Activated CD4-positive, CD25-positive, alpha-beta regulatory T cell (primary cell): ENCODE data around the gene TRIP6.

Experiments used
- DNase-seq, 4 experiments: peaks; one replicate each; lab custom pipeline; 2025; lab: John Stamatoyannopoulos, UW

The TRIP6 gene

DNA sequence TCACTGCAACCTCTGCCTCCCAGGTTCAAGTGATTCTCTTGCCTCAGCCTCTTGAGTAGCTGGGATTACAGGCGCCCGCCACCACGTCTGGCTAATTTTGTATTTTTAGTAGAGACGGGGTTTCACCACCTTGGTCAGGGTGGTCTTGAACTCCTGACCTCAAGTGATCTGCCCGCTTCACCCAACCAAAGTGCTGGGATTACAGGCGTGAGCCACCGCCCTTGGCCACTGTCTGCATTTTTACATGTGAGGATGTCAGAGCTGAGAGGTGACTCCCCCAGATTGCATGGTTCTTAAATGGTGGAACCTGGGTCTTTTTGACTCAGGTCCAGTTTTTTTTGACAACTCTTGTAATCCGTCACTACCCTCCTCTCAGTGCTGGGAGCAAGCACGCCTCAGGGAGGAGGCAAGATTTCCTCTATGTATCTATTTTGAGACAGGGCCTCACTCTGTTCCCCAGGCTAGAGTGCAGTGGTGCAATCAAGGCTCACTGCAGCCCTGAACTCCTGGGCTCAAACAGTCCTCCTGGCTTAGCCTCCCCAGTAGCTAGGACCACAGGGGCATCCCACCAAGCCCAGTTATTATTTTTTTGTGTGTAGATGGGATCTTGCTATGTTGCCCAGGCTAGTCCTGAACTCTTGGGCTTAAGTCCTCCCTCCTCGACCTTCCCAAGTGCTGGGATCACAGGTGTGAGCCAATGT, 6.6 kb downstream of the TRIP6 start:
- DNase-seq = no peak

DNA sequence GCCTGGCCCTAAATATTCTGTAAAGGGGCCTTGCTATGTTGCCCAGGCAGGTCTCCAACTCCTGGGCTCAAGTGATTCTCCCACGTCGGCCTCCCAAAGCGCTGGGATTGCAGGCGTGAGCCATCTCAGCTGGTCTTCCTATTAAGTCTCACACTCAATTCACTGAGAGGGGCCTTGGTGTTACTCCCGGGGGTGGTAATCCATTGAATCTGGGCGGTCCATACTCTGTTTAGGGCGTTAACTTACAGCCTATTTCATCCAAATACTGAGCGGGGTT, 7.1 kb downstream of the TRIP6 start:
- DNase-seq = no peak

DNA sequence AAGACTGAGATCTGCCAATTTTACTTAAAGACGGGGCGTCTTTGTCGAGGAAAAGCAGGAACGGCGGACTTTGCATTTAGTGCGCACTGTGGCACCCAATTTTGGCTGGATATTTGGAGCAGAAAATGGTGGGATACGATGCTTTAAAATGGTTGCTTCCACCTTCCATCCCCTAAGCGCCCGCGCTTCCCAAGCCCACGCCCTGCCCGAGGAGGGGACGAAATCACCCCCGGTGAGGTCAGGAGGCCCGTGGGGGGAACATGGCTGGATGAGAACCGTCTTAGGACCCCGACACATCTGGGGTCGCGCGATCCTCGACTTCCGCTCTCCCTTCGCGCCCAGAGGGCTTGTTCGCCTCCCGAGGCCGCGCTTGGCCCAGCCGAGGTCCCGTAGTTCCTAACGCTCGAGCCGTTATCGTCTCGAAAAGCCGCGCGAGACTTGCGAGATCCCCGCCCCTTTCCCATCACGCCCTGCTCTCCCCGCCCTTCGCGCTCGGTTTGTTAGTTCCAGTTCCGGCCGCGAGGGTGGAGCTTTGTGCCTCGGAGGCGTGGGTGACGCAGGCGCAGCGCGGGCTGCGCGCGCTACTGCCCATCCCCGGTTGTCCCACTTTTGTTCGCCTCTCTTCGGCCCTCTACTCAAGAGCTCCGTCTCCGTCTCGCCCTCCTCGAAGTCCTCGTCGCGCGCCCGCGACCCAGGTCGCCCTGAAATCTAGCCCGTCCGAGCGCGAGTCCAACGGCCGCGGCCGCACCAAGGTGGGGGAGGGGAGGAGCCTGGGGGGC, 7.6 kb downstream of the TRIP6 start, which contains the start of gene SRRT:
SRRT (plus strand) TSS at position 527 of the 779 bp plus-strand sequence. CDS start 488 bp downstream, outside the sequence.
- DNase-seq = peak; percentile 94 to 98 (median 96)

DNA sequence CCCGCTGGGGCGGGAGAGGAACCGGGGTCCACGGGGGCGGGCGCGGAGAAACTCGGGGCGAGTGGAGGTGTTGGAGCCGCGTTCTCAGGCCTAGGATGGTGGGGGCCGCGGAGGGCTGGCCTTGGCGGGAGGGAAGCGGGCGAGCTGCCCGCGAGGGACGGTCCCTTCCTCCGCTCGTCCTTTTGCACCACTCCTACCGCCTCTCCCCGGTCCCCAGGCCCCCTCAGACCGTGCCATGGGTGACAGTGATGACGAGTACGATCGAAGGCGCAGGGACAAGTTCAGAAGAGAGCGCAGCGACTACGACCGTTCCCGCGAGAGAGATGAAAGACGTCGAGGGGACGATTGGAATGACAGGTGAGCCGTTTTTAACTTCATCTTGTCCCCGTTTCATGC, 8.2 kb downstream of the TRIP6 start:
- DNase-seq = no peak

- DNase-seq = no peak
These were observed 10.8 kb downstream of the TRIP6 start for GRCh38 chr7:100878013-100878412.

DNA sequence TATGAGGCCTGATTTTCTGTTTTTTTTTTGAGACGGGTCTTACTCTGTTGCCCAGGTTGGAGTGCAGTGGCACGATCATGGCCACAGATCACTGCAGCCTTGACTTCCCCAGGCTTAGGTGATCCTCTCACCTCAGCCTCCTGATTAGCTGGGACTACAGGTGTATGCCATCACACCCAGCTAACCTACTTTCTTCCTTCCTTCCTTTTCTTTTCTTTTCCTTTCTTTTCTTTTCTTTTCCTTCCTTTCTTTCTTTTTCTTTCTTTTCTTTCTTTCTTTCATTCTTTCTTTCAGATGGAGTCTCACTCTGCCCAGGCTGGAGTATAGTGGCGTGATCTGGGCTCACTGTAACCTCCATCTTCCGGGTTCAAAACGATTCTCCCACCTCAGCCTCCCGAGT, 11.5 kb downstream of the TRIP6 start:
- DNase-seq = no peak

- no peak for DNase-seq
These were observed 12.6 kb downstream of the TRIP6 start for GRCh38 chr7:100879685-100880261.

DNA sequence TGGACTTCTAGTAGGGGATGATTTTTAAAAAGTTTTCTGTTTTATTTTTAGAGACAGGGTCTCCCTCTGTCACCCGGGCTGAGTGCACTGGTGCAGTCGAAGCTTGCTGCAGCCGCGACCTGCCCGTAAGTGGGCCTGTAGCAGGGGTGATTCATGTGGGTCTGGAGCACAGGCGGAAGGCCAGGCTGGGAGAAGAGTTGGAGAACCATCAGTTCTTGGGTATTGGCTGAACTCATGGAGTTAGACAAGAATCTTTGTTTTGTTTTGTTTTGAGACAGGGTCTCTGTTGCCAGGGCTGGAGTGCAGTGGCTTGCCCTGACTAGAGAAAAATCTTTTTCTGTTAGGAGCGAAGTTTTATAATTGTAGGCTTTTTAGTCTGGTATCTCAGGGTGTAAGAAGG, 13.5 kb downstream of the TRIP6 start:
- no peak for DNase-seq

DNA sequence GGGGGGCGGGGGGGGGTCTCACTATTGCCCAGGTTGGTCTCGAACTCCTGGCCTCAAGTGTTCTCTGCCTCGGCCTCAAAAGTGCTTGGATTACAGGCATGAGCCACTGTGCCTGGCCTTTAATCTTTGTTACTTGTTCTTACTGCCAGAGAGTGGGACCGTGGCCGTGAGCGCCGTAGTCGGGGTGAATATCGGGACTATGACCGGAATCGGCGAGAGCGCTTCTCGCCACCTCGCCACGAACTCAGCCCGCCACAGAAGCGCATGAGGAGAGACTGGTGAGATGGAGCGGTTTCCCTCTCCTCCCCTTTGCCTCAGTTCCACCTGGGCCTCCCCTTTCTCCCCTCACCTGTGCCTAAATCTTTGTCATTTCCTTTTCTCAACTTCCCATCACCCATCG, 13.9 kb downstream of the TRIP6 start:
- DNase-seq = no peak

DNA sequence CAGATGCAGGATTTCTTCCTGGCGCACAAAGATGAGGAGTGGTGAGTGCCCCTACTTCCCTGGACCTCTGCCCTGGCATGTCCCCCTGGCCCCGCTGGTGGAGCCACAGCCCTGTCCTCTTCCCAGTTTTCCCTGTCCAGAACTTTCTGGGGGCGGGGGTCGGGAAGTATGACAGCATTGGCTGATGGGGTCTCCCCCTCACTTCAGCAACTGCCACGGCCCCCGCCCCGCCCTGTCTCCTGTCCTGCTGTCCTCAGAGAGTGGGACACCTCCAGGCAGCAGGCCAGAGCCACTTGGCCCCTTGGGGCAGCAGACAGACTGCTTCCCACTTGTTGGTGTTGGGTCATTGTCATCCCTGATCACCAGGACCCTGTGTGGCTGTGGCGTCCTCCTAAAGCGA, 15.0 kb downstream of the TRIP6 start:
- no peak for DNase-seq

DNA sequence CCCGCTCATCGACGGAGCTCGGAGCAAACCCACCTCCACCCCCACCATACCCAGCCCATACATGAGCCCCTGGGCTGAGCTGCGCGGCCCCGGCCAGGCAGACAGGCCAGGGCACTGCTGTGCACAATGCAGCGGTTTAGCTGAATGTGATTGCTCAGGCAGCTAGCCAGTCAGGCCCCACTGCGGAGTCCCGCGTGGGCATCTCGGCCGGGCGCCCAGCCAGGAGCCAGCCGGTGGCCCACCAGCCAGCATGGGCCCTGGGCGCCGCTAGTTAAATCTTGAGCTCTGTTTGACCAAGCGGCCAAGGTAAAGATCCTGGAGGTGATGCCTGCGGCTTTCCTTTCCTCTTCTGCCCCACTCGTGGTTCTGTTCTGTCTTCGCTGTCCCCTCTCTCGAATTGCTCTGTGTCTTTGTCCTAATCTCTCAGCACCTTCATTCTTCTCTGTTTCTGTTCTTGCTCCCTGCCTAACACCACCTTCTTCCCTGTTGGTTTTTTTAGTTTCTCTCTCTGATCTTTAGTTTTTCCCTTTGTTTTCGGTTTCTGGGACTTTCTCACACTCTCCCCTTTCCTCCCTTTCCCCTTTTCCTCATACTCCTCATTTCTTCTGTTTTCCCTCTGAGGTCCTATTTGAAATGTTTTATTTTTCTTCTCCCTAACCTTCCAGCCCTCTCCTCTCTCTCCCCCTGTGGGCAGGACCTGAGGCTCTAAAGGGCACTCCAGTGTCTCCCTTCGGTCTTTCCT, 15.8 kb downstream of the TRIP6 start:
- DNase-seq = no peak

GRCh38 chr7:100884736-100885439, 17.7 kb downstream of the TRIP6 start:
- DNase-seq = no peak

- no peak for DNase-seq
These were observed 18.4 kb downstream of the TRIP6 start for GRCh38 chr7:100885440-100886141.

- DNase-seq = no peak
These were observed 19.2 kb downstream of the TRIP6 start for GRCh38 chr7:100886142-100886935.

DNA sequence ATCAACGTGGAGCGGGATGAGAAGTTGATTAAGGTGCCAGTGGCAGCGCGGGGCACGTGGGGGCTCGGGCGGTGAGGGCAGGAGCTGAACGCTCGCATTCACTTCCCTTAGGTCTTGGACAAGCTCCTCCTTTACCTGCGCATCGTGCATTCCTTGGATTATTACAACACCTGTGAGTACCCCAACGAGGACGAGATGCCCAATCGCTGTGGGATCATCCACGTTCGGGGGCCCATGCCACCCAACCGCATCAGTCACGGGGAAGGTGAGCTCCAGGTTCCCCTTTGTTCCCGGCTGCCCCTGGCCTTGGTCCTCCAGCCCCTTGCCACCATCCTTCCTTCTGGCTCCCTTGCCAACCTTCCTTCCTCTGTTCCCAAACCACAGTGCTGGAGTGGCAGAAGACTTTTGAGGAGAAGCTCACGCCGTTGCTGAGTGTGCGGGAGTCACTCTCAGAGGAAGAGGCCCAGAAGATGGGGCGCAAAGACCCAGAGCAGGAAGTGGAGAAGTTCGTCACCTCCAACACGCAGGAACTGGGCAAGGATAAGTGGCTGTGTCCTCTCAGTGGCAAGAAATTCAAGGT, 19.8 kb downstream of the TRIP6 start:
- no peak for DNase-seq

- DNase-seq = peak in 2 of 4 experiments; percentile 31 to 33
These were observed 20.5 kb downstream of the TRIP6 start for GRCh38 chr7:100887516-100888290.

DNA sequence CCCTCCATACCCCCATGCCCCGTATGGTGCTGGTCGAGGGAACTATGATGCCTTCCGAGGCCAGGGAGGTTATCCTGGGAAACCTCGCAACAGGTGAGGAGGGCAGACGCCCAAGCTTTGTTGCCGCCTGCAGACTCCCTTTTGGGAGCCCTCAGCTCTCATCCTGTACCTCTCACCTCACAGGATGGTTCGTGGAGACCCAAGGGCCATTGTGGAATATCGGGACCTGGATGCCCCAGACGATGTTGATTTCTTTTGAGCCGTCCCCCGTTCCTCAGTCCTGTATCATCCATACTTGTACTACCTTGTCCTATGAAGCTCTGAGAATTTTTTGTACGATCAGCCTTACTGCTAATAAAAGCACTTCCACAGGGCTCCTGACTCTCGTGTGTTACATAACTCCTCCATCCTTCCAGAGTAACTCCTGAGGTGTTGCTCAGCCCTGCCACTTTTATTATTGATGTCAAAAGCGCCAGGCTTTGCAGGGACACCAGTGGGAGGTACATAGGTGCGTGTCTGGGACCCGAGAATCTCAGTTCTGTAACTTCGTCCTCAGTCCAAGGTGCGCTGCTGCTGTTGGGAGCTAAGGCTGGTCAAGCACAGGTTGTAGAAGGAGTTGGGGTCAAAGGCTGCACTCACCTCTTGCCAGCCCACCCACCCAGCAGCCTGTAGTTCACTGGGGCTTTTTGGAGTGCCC, 21.3 kb downstream of the TRIP6 start:
- no peak for DNase-seq

GRCh38 chr7:100888988-100889750, 22.0 kb downstream of the TRIP6 start, which contains the start of gene UFSP1:
Gene UFSP1 (minus strand): TSS chr7:100889715. CDS start chr7:100889271, 444 bp downstream.
- no peak for DNase-seq
